ENCODE measurements around the gene GPBP1L1. TPM values are rescaled to one million over a fixed set of nuclear protein-coding genes. Genes with fewer than 3 reads are reported as not detected.
"Not testable (repeated sequence)": the region's sequence is repeated elsewhere in the genome, so short reads cannot be mapped to it uniquely, and the experiment has no call there.

Gene GPBP1L1
- total and polyA plus RNA-seq, 2 of the 4 experiments (the other 2 are of a cell fraction) = 31.5 to 57.4 TPM

- intact Hi-C loops (cut with micrococcal nuclease) = not testable (repeated sequence)
Observed at GRCh38 chr1:45726007-45726406, 39.7 kb upstream of the GPBP1L1 start.

More at GRCh38 chr1:45726007-45726406, 39.7 kb upstream of the GPBP1L1 start:
- H2AK9ac ChIP-seq (replicated peaks; ENCODE audit: low read depth, low read length, poor library complexity); H3K4me1 ChIP-seq (ENCODE audit: control insufficient read depth, insufficient read depth, low read length); H3K4ac ChIP-seq (ENCODE audit: low read depth, low read length); H3K4me2 ChIP-seq (ENCODE audit: low read depth, low read length); H2AK5ac ChIP-seq (ENCODE audit: low read depth, low read length); H3K18ac ChIP-seq (ENCODE audit: low read depth, low read length); H3K27ac ChIP-seq (ENCODE audit: insufficient read depth, low read length); H3K56ac ChIP-seq (ENCODE audit: extremely low read depth, insufficient read depth, low read length); H3K4me3 ChIP-seq (ENCODE audit: insufficient read depth, low read depth, low read length); BruUV-seq (replicated peaks); H3K9ac ChIP-seq (ENCODE audit: low read depth, low read length); ATAC-seq (ENCODE audit: low read depth); H3K79me1 ChIP-seq (ENCODE audit: low read depth in 1 of 2, low read length in 2 of 2); H3K23ac ChIP-seq (ENCODE audit: low read depth, low read length); CTCF ChIA-PET; H3K14ac ChIP-seq (replicated peaks; ENCODE audit: low read depth, low read length); H3K27me3 ChIP-seq (ENCODE audit: control insufficient read depth, insufficient read depth, low read length); H2AFZ ChIP-seq (replicated peaks; ENCODE audit: low read length, poor library complexity); H2BK20ac ChIP-seq (ENCODE audit: low read depth, low read length); H2BK5ac ChIP-seq (ENCODE audit: low read depth, low read length, poor library complexity, severe bottlenecking); in situ Hi-C loops (cut with MboI; ENCODE audit: low sequenced_read_pairs); H2BK120ac ChIP-seq (ENCODE audit: low read depth, low read length); H3K9me3 ChIP-seq (ENCODE audit: control insufficient read depth, insufficient read depth, low read length); H4K5ac ChIP-seq (ENCODE audit: low read depth, low read length); H3K9me1 ChIP-seq (ENCODE audit: insufficient read depth, low read length); H4K91ac ChIP-seq (ENCODE audit: insufficient read depth, low read depth, low read length); H4K8ac ChIP-seq (ENCODE audit: low read depth in 2 of 2, low read length in 2 of 2); H3K36me3 ChIP-seq (ENCODE audit: control insufficient read depth, insufficient read depth, low read length); dilution Hi-C loops (cut with HindIII; ENCODE audit: low sequenced_read_pairs, unreplicated experiment); H4K20me1 ChIP-seq (ENCODE audit: insufficient read depth, low read length); DNase-seq; H2BK15ac ChIP-seq (ENCODE audit: low read depth, low read length): not testable (repeated sequence)
- POLR2A ChIA-PET (ENCODE audit: unreplicated experiment) = interaction anchor here (0.6 kb wide), 1 partner anchor 345 kb away, joined by 3 read pairs; no protein-coding TSS in a partner anchor
- WGBS, 2 experiments (ENCODE audit: extremely low coverage in 2 of 2, insufficient read length in 1 of 2) = 100% methylated on average over 2 of the region's 9 CpGs; no CpG with 5 or more reads in 1 of the 2 experiments
